Type B pancreatic cell (in vitro differentiated cells): ENCODE results near the gene SDR39U1. TPM values are rescaled to one million over a fixed set of nuclear protein-coding genes. Genes with fewer than 3 reads are reported as not detected.

ENCODE experiments used
- DNase-seq: peaks from one replicate; pipeline ENCODE4 v3.0.0; 2021; ENCODE audit warnings: mixed read lengths; ENCODE audit not compliant: unreplicated experiment; ENCODE audit errors: extremely low spot score
- H3K27ac Mint-ChIP-seq: 2 replicates; pipeline ENCODE4 v1.8.0; 2021; ENCODE audit warnings: mild to moderate bottlenecking, mixed read lengths
- H3K27me3 Mint-ChIP-seq: 2 replicates; pipeline ENCODE4 v1.8.0; 2021; ENCODE audit warnings: mixed read lengths
- H3K36me3 Mint-ChIP-seq: 2 replicates; pipeline ENCODE4 v1.8.0; 2021; ENCODE audit warnings: mixed read lengths
- H3K4me1 Mint-ChIP-seq: one replicate; pipeline ENCODE4 v1.8.0; 2021; ENCODE audit warnings: mixed read lengths; ENCODE audit not compliant: unreplicated experiment
- H3K4me3 Mint-ChIP-seq: 2 replicates; pipeline ENCODE4 v1.8.0; 2021; ENCODE audit warnings: mild to moderate bottlenecking, mixed read lengths
- H3K9me3 Mint-ChIP-seq: 2 replicates; pipeline ENCODE4 v1.8.0; 2021; ENCODE audit warnings: mixed read lengths
- total RNA-seq: library from RNA; stranded (reverse); gene quantifications from 2 replicates; pipeline ENCODE4 v1.2.1, GENCODE V29; 2021; ENCODE audit warnings: low replicate concordance
- TF ChIP-seq, protein P1 (sequence below): fragments of 200-600 bp; sonication (generic); conservative IDR thresholded peaks from 2 replicates; pipeline ENCODE4 v1.5.0; 2021; ENCODE audit warnings: antibody characterized with exemption, mild to moderate bottlenecking

Gene SDR39U1
- total RNA-seq, 1 donor from 2014 or later: 62.1 TPM

DNA sequence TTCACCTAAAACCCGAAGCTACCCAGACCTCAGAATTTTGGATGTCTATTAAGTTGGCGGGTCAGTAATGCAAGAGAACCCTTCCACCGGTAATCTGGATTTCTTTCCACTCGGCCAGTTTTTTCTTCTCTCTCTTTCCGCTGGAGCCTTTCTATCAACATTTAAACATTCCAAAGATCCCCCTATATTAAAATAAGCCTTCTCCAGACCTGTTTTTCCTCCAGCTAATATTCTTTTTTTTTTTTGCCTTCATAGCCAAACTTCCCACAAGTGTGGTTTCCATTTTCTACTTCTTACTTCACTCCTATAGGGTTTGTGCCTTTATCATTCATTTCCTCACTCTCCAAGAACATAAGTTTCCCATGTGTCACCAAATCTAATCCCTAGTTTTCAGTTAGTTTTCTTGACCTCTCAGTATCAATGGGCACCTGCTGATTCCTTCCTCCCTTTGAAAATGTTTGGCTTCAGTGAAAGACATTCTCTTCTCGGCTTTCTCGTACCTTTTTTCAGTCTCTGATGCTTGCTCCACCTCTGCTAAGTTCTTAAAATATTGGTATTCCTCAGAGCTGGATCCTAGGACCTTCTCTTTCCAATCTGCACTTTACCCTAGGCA, 583 bp upstream of the SDR39U1 start:
- H3K36me3 Mint-ChIP-seq: peaks cover 3% of the 10 kb centered on the region
- H3K4me1 Mint-ChIP-seq: peaks cover 12% of the 10 kb centered on the region
- peak overlapping the region; percentile 97 for H3K4me3 Mint-ChIP-seq
- peak overlapping the region; percentile 98 for H3K27ac Mint-ChIP-seq
- no peaks in the 10 kb centered on the region for H3K27me3 Mint-ChIP-seq
- no peaks in the 10 kb centered on the region for H3K9me3 Mint-ChIP-seq
- no peak for DNase-seq
- TF ChIP-seq, protein P1, sequence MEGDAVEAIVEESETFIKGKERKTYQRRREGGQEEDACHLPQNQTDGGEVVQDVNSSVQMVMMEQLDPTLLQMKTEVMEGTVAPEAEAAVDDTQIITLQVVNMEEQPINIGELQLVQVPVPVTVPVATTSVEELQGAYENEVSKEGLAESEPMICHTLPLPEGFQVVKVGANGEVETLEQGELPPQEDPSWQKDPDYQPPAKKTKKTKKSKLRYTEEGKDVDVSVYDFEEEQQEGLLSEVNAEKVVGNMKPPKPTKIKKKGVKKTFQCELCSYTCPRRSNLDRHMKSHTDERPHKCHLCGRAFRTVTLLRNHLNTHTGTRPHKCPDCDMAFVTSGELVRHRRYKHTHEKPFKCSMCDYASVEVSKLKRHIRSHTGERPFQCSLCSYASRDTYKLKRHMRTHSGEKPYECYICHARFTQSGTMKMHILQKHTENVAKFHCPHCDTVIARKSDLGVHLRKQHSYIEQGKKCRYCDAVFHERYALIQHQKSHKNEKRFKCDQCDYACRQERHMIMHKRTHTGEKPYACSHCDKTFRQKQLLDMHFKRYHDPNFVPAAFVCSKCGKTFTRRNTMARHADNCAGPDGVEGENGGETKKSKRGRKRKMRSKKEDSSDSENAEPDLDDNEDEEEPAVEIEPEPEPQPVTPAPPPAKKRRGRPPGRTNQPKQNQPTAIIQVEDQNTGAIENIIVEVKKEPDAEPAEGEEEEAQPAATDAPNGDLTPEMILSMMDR: no peak

DNA sequence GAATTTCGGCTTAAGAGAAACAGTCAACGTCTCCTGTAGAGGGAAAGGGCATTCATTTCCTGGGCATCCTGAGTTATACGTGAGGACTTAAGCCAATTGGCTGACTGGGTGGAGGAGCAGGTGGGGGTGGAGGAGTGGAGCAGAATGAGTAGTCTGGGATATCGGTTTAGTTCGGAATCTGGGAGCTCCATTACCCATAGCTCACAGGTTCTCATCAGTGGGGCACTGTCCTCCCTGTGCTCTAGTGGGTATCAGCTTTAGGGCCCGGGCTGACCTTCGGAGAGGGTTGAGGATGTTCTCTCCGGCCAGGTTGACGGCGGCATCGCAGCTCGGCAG, 704 bp downstream of the SDR39U1 start:
- Mint-ChIP-seq H3K27me3 (no peaks in the 10 kb centered on the region), H3K36me3 (peaks cover 4% of the 10 kb centered on the region), H3K4me3 (peak overlapping the region; percentile 97), H3K9me3 (no peaks in the 10 kb centered on the region), H3K4me1 (peaks cover 15% of the 10 kb centered on the region), H3K27ac (peak overlapping the region; percentile 98)
- TF ChIP-seq, protein P1: peak; percentile 14
- DNase-seq: no peak

DNA sequence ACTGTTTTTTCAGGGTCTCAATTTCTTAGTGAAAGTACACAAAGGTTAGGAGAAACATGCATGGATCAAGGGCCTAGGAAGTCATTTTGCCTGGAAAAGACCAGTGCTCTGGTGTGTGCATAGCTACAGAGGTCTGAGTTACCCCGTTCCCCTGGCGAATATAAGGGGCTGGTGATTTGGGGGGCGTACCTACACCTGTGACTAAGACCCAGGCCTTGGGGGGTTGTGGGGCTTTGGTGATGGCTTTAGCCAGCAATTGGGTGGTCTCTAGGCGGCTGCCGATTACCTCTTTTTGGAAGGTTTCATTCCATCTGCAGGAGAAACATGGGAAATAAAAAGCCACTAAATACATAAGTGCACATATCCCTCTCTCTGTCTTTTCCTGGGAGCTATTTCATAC, 1.1 kb downstream of the SDR39U1 start:
- Mint-ChIP-seq H3K27ac (peak overlapping the region; percentile 98), H3K4me1 (peaks cover 19% of the 10 kb centered on the region), H3K9me3 (no peaks in the 10 kb centered on the region), H3K27me3 (no peaks in the 10 kb centered on the region), H3K4me3 (peak overlapping the region; percentile 97), H3K36me3 (peaks cover 8% of the 10 kb centered on the region)
- no peak for DNase-seq
- TF ChIP-seq, protein P1: no peak

DNA sequence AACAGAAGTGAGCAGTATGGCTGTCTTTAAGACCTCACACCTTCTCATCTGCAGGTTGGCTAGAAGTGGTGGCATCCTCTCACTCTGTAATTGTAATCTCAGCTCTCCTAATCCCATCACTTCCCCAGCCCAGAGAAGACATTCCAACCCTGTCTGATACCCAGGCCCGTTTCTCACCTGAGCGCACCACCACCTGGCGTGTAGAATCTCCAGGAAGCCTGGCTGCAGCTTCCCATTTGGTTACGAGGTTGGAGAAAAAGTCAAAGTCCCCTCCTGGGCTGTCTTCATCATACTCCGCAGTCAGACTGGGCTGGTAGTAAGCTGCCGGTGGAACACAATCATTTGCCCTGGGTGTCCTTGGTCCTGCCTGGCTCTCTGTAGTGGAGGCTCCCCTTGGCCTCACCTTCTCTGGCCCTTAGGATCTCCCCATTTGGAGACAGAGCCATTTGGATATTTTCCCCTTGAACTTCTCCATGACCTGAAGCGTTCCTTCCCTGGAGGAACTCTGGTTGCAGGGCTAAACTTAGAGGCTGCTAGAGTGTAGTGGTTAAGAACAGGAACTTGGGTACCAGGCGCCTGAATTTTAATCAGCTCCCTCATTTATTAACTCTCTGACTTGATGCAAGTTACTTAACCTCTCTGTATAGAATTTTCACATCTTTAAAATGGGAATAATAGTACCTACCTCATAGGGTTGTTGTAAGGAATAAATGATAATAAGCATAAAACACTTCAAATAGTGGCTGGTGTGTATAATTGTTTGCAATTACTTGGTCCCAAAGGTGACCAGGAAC, 1.8 kb downstream of the SDR39U1 start:
- no peaks in the 10 kb centered on the region for H3K9me3 Mint-ChIP-seq
- H3K27ac Mint-ChIP-seq: peak overlapping the region; percentile 98

DNA sequence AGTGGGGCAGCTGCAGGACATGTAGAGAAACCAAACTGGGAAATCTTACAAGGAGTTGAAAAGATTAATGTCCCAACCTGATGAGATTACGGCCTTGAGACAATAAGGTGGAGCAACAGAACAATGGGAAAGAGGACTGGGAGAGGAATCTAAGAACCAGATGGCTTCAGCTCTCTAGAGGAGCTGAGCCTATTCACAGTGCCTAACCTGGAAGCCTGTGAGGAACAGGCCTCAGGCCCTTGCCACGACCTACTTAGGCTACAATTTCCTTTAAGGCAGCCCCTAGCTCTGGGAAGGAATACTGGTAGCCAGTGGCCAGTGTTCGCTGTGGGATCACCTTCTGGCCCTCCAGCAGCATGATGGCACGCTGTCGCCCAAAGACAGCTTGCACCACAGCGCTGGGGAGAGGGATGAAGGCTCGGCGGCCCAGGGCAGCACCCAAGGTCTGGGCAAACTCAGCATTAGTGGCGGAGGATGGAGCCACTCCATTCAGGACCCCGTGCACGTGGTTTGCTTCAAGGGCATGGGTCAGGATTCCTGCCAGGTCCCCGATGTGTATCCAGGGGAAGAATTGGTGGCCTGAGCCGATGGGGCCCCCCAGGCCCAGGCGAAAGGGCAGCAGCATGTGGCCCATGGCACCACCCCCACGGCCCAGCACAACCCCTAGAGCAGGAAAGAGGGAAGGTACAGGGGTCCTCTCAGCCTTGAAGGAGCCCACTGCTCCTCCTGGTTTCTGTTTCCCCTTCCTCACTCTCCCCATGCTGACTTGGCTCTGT, 2.6 kb downstream of the SDR39U1 start:
- Mint-ChIP-seq H3K4me3 (no peak overlapping the region), H3K4me1 (peaks cover 27% of the 10 kb centered on the region), H3K27ac (peak overlapping the region; percentile 48), H3K27me3 (no peaks in the 10 kb centered on the region), H3K36me3 (peaks cover 14% of the 10 kb centered on the region), H3K9me3 (no peaks in the 10 kb centered on the region)
- no peak for DNase-seq
- TF ChIP-seq, protein P1: no peak

More for the DNA sequence above, 1.8 kb downstream of the SDR39U1 start:
- H3K27me3 Mint-ChIP-seq: no peaks in the 10 kb centered on the region
- H3K4me1 Mint-ChIP-seq: peaks cover 20% of the 10 kb centered on the region
- peak overlapping the region; percentile 97 for H3K4me3 Mint-ChIP-seq
- H3K36me3 Mint-ChIP-seq: peaks cover 8% of the 10 kb centered on the region
- TF ChIP-seq, protein P1: no peak
- DNase-seq: no peak
